SKM-1 treated with dmso at 0.1 percent for 144 hours (cell line): ENCODE data around the gene GALNTL6.
"Not testable (repeated sequence)": the region's sequence is repeated elsewhere in the genome, so short reads cannot be mapped to it uniquely, and the experiment has no call there.

Experiments used
- DNase-seq: peaks from one replicate; lab custom pipeline; 2025; ENCODE audit not compliant: unreplicated experiment; lab: John Stamatoyannopoulos, UW

The GALNTL6 gene

GRCh38 chr4:172900900-172901299 lies 1087.7 kb downstream of the GALNTL6 start:
- no peak for DNase-seq

- DNase-seq = not testable (repeated sequence)
Measured at GRCh38 chr4:172912468-172912867, 1099.3 kb downstream of the GALNTL6 start.

GRCh38 chr4:172917403-172917802 lies 1104.2 kb downstream of the GALNTL6 start:
- DNase-seq = not testable (repeated sequence)

- no peak for DNase-seq
Measured at GRCh38 chr4:172919269-172919668, 1106.1 kb downstream of the GALNTL6 start.

GRCh38 chr4:172927096-172927814 lies 1114.1 kb downstream of the GALNTL6 start:
- DNase-seq = no peak

GRCh38 chr4:172928347-172928746 lies 1115.1 kb downstream of the GALNTL6 start:
- no peak for DNase-seq

- no peak for DNase-seq
Measured at GRCh38 chr4:172938072-172938829, 1125.0 kb downstream of the GALNTL6 start.

GRCh38 chr4:172938870-172939269 lies 1125.7 kb downstream of the GALNTL6 start:
- DNase-seq = no peak

- DNase-seq = no peak
Measured at GRCh38 chr4:172942840-172943239, 1129.6 kb downstream of the GALNTL6 start.

GRCh38 chr4:172945611-172946010 lies 1132.4 kb downstream of the GALNTL6 start:
- no peak for DNase-seq

GRCh38 chr4:172946503-172946902 lies 1133.3 kb downstream of the GALNTL6 start:
- DNase-seq = no peak

- DNase-seq = no peak
Measured at GRCh38 chr4:172947594-172947993, 1134.4 kb downstream of the GALNTL6 start.

- DNase-seq = no peak
Measured at GRCh38 chr4:172950990-172951389, 1137.8 kb downstream of the GALNTL6 start.

GRCh38 chr4:172951679-172952451 lies 1138.7 kb downstream of the GALNTL6 start:
- DNase-seq = no peak

GRCh38 chr4:172953896-172954568 lies 1140.8 kb downstream of the GALNTL6 start:
- DNase-seq = no peak

GRCh38 chr4:172956340-172956739 lies 1143.1 kb downstream of the GALNTL6 start:
- DNase-seq = not testable (repeated sequence)

- no peak for DNase-seq
Measured at GRCh38 chr4:172957216-172957615, 1144.0 kb downstream of the GALNTL6 start.

GRCh38 chr4:172962564-172963353 lies 1149.6 kb downstream of the GALNTL6 start:
- no peak for DNase-seq

- DNase-seq = no peak
Measured at GRCh38 chr4:172963498-172964294, 1150.5 kb downstream of the GALNTL6 start.
